Brain microvascular endothelial cell (primary cell): Measurements from ENCODE around the gene MTAP.

ENCODE experiments used
- DNase-seq: peaks from one replicate; pipeline ENCODE4 v3.0.0-alpha.2; 2020
- H3K27ac ChIP-seq: fragments of 250-450 bp; sonication (Bioruptor Pico); 2 replicates; pipeline ENCODE4 v1.5.1; 2020; ENCODE audit warnings: mild to moderate bottlenecking, moderate library complexity
- H3K27me3 ChIP-seq: fragments of 250-450 bp; sonication (Bioruptor Pico); replicated peaks from 2 replicates; pipeline ENCODE4 v1.5.1; 2020; ENCODE audit warnings: mild to moderate bottlenecking
- H3K36me3 ChIP-seq: fragments of 250-450 bp; sonication (Bioruptor Pico); replicated peaks from 2 replicates; pipeline ENCODE4 v1.5.1; 2020; ENCODE audit warnings: mild to moderate bottlenecking
- H3K4me3 ChIP-seq: 2 replicates; pipeline ENCODE4 v1.5.1; 2011; ENCODE audit warnings: low read depth, mild to moderate bottlenecking, control low read depth, low read length, moderate library complexity
- CTCF ChIP-seq: IDR thresholded peaks from 2 replicates; pipeline ENCODE4 v1.5.1; 2011; ENCODE audit warnings: low read depth, mild to moderate bottlenecking, moderate library complexity, low read length, control low read depth, inconsistent platforms; ENCODE audit errors: missing control alignments
- in situ Hi-C: cut with HindIII; loops from 2 replicates; pipeline ENCODE4 v1.10.0; 2017; ENCODE audit warnings: low sequenced_read_pairs, low pct_ligation_motif_present

Gene MTAP

GRCh38 chr9:21982391-21982790 lies 180.0 kb downstream of the MTAP start:
- no peak for TF ChIP-seq CTCF
- no peak overlapping the region for H3K27ac ChIP-seq
- DNase-seq, result no peak
- no peak overlapping the region for H3K4me3 ChIP-seq
- H3K27me3 ChIP-seq, result peaks cover under 1% of the 10 kb centered on the region
- in situ Hi-C loops, result no loop called here
- no peaks in the 10 kb centered on the region for H3K36me3 ChIP-seq

- Histone ChIP-seq H3K4me3 (no peak overlapping the region), H3K27me3 (no peaks in the 10 kb centered on the region), H3K27ac (no peak overlapping the region), H3K36me3 (no peaks in the 10 kb centered on the region)
- in situ Hi-C loops, result no loop called here
- no peak for DNase-seq
- no peak for TF ChIP-seq CTCF
These were observed 180.6 kb downstream of the MTAP start for GRCh38 chr9:21982861-21983560.

- no peak overlapping the region for H3K27ac ChIP-seq
- DNase-seq, result no peak
- H3K4me3 ChIP-seq, result no peak overlapping the region
- no peaks in the 10 kb centered on the region for H3K27me3 ChIP-seq
- in situ Hi-C loops, result no loop called here
- TF ChIP-seq CTCF, result no peak
- H3K36me3 ChIP-seq, result no peaks in the 10 kb centered on the region
These were observed 181.1 kb downstream of the MTAP start for GRCh38 chr9:21983561-21983935.

GRCh38 chr9:21984101-21984500 lies 181.7 kb downstream of the MTAP start:
- no peak overlapping the region for H3K4me3 ChIP-seq
- DNase-seq, result no peak
- TF ChIP-seq CTCF, result no peak
- no peaks in the 10 kb centered on the region for H3K27me3 ChIP-seq
- H3K27ac ChIP-seq, result no peak overlapping the region
- in situ Hi-C loops, result no loop called here
- no peaks in the 10 kb centered on the region for H3K36me3 ChIP-seq

GRCh38 chr9:21985964-21986667 lies 183.7 kb downstream of the MTAP start:
- no peak for TF ChIP-seq CTCF
- in situ Hi-C loops, result no loop called here
- no peak overlapping the region for H3K4me3 ChIP-seq
- H3K27me3 ChIP-seq, result no peaks in the 10 kb centered on the region
- DNase-seq, result no peak
- H3K36me3 ChIP-seq, result no peaks in the 10 kb centered on the region
- no peak overlapping the region for H3K27ac ChIP-seq
